ENCODE data around the gene DCC. TPM values are rescaled to one million over a fixed set of nuclear protein-coding genes. Genes with fewer than 3 reads are reported as not detected.

The DCC gene
- polyA plus RNA-seq, 1 of the 3 experiments (the other 2 are of a cell fraction), result 0.20 TPM

GRCh38 chr18:52612406-52612805, 272.4 kb downstream of the DCC start:
- no peak overlapping the region for H3K9ac ChIP-seq
- TF ChIP-seq POLR2AphosphoS5 (IDR thresholded peaks at IDR 0.05; ENCODE audit: low read depth, low read length) (no peak), FOXM1 (IDR thresholded peaks at IDR 0.05; ENCODE audit: low read depth) (no peak), MAX (IDR thresholded peaks at IDR 0.05; ENCODE audit: low read depth) (no peak), CTCF (IDR thresholded peaks at IDR 0.05) (no peak), TAF1 (IDR thresholded peaks at IDR 0.05; ENCODE audit: borderline replicate concordance, low read depth, low read length) (no peak), REST (IDR thresholded peaks at IDR 0.05; ENCODE audit: low read depth, low read length) (no peak), GATA2 (CRISPR knock-in tag; IDR thresholded peaks at IDR 0.05) (no peak), MEF2A (IDR thresholded peaks at IDR 0.05; ENCODE audit: borderline replicate concordance, low read depth) (no peak), TEAD4 (IDR thresholded peaks at IDR 0.05; ENCODE audit: borderline replicate concordance, insufficient read depth) (no peak), FOXJ3 (CRISPR knock-in tag; IDR thresholded peaks at IDR 0.05) (no peak), YY1 (IDR thresholded peaks at IDR 0.05; ENCODE audit: low read depth) (no peak), CHD2 (IDR thresholded peaks at IDR 0.05; ENCODE audit: low read length, partially characterized antibody) (no peak), SIN3A (IDR thresholded peaks at IDR 0.05; ENCODE audit: borderline replicate concordance, low read depth, low read length) (no peak), RFX5 (IDR thresholded peaks at IDR 0.05; ENCODE audit: low read length) (no peak), GABPA (IDR thresholded peaks at IDR 0.05; ENCODE audit: low read depth) (no peak), FOSL2 (IDR thresholded peaks at IDR 0.05; ENCODE audit: borderline replicate concordance, low read depth) (no peak)
- H3K9me3 ChIP-seq, result no peaks in the 10 kb centered on the region
- no peak overlapping the region for H3K4me2 ChIP-seq
- H4K20me1 ChIP-seq (ENCODE audit: insufficient read depth), result no peaks in the 10 kb centered on the region
- H3K36me3 ChIP-seq (replicated peaks in 1 of 2; ENCODE audit: control insufficient read depth in 1 of 2, insufficient read depth in 2 of 2, low read length in 1 of 2), result no peaks in the 10 kb centered on the region
- no peak overlapping the region for H3K4me3 ChIP-seq (ENCODE audit: low read depth in 2 of 2, low read length in 1 of 2)
- no peaks in the 10 kb centered on the region for H3K79me2 ChIP-seq (ENCODE audit: insufficient read depth)
- no peak for DNase-seq
- POLR2A ChIA-PET, result no interaction called here
- no peaks in the 10 kb centered on the region for H3K9me2 ChIP-seq
- H2AFZ ChIP-seq (ENCODE audit: low read depth), result no peak overlapping the region
- H3F3A ChIP-seq (replicated peaks; ENCODE audit: insufficient read depth), result no peaks in the 10 kb centered on the region
- CTCF ChIA-PET, result no interaction called here
- H3K27ac ChIP-seq (ENCODE audit: low read depth in 2 of 2, low read length in 1 of 2), result no peak overlapping the region
- H3K27me3 ChIP-seq (ENCODE audit: insufficient read depth), result no peaks in the 10 kb centered on the region
- H3K4me1 ChIP-seq (ENCODE audit: control insufficient read depth in 1 of 2, insufficient read depth in 2 of 2, low read depth in 1 of 2, low read length in 1 of 2), result no peaks in the 10 kb centered on the region; a peak in 1 of 4 replicates
